Measurements from ENCODE around the gene CRABP1. TPM values are rescaled to one million over a fixed set of nuclear protein-coding genes. Genes with fewer than 3 reads are reported as not detected.
"Not testable (repeated sequence)": the region's sequence is repeated elsewhere in the genome, so short reads cannot be mapped to it uniquely, and the experiment has no call there.

Gene CRABP1
- total RNA-seq, 1 donor from 2014 or later = not detected

DNA sequence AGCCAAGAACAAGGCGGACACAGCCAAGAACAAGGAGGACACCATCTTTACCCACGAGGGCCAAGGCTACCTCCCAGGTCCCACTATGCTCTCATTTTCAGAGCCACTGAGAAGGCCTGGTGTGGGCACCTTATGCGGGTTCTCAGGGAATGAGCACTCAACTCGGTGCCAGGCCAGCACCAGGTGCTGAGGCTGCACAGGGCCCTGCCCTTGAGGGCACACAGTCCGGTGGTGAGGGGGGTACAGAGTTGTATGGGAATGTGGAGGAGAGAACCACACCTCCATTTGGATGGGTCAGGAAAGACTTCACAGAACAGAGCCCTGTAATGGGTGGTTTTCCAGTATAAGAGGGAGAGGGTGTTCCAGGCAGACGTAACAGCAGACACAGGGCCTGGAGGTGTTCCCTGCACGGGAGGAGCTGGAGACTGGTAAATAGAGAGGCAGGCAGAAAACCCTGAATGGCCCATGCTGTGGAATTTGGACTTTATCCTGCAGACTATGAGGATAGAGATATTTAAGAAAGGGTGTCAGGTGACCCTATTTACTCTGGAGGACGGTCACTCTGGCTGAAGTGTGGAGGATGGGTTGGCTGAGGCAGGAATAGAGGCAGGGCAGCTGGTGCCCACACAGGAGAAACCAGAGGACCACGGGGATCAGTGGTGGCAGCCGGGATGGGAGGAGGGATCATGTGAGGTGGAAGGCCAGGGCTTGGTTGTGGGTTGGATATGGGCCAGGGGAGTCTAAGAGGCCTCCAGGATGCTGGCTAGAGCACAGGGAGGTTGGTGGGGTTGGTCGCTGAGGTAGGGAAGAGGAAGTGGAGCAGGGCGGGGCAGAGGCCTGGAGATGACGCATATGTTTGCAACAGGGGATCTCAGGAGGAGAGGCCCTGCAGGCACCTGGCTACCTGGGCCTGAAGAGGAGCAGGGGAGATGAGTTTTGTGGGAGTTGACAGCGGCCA lies 34.6 kb downstream of the CRABP1 start:
- ATAC-seq = peak; percentile 97

DNA sequence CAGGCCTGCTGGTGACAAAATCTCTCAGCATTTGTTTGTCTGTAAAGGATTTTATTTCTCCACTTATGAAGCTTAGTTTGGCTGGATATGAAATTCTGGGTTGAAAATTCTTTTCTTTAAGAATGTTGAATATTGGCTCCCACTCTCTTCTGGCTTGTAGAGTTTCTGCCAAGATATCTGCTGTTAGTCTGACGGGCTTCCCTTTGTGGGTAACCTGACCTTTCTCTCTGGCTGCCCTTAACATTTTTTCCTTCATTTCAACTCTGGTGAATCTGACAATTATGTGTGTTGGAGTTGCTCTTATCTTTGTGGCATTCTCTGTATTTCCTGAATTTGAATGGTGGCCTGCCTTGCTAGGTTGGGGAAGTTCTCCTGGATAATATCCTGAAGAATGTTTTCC lies 40.0 kb downstream of the CRABP1 start:
- ATAC-seq = not testable (repeated sequence)

DNA sequence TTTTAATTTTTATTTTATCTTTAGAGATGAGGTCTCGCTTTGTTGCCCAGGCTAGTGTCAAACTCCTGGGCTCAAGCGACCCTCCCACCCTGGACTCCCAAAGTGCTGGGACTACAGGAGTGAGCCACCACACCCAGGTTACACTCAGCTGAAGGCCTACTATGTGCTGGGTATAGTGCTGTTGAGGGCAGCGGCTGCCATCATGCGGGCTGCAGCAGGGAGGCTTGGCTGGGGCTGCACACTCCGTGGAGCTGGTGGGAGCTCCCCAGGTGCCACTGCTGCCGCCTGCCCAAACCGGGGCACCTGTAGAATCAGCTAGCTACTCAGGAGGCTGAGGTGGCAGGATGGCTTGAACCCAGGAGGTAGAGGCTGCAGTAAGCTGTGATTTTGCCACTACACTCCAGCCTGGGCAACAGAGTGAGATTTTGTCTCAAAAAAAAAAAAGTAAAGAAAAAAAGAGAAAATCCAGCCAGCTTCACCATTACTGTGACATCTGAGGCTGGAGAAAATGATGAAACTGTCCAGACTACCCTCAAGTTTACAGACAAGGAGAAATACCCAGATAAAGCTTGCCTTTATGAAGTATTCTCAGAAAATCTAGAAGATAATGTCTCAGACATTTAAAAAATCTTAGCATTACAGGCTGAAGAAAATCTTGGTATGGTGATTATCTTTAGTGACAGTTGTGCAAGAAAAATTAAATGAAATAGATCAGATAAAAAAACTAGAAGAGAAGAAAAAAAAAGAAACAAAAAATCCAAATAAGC lies 42.1 kb downstream of the CRABP1 start:
- no peak for ATAC-seq

DNA sequence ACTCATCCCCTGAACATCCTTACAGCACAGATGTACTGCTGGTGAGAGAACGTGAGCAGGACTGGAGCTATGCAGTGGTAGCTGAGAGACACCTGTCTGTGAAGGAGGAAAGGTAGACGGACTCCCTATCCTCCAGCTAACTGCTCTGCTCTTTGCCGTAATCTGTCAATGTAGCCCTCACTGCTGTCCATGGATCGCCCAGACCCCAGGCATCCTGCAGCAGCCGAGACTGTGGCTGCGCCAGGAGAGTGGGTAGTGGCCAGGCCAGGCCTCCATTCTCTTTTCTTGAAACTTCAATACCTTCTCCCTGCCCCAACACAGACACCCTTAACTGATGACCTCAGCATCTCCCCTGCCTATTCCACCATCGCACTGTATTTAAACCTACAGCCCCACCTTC lies 44.5 kb downstream of the CRABP1 start:
- ATAC-seq = no peak

DNA sequence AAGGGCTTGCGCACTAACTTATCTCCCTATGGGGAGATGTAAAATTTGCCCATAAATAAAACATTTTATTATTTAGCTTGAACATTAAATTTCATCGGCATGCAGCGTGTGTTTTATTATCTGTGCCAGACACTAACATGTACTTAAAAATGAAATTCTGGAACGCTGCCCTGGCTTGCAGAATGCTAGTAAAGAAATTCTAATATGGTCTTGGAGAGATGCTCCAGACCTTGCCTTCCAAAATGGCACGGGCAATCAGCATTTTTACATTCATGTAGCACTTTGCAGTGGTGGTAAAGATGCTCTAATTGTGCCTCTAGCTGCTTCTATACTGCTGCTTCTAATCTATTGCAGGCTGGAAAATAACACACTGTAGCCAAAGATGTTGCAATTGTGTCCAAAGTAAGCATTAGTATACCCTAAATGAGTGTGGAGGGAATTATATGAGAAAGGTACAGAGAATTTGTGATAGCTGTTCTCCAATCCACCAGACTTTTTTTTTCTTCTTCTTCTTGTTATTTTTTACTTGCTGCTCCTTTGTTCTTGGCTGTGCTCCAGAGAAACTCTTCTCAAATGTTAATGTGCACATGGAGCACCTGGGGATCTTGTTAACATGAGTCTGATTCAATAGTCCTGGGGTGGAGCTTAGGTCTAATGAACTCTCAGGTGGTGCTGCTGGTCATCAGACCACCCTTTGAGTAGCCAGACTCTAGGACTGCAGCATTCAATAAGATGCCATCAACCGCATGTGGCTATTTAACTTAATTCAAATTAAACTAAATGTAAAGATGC lies 47.3 kb downstream of the CRABP1 start:
- ATAC-seq = no peak

DNA sequence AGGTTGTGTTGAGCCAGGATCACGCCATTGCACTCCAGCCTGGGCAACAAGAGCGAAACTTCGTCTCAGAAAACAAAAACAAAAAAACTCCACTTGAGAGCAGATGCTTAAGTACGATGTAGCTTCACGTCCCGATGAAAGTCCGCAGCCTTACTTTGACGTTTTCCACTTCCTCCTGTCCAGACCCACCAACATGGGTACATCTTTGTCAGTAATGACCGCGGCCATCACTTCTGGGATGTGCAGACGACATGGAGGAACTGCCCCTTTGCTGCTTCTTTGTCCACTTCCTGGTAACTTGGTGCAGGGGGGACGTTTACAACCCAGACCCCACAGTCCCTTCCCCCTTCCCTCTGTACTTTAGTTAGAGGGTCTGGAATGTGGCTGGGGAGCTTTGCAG lies 48.7 kb downstream of the CRABP1 start:
- no peak for ATAC-seq

DNA sequence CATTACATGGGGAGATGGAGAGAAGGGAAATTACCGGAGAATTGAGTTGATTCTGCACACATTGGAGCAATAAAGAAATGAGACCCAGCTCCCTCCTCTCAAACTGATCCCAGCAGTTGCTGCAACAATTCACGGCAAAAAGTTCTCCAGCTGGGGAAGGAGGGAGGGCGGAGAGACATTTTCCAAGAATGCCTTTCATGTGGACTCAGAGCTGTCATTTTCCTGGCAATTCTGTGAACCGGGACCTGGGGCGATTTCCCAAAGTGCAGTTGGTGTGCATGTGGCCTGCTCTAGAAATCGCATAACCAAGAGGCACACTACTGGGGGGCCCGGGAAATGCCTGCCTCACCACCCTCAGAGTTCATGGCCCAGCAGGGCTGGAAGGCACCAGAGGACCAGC lies 49.2 kb downstream of the CRABP1 start:
- no peak for ATAC-seq

DNA sequence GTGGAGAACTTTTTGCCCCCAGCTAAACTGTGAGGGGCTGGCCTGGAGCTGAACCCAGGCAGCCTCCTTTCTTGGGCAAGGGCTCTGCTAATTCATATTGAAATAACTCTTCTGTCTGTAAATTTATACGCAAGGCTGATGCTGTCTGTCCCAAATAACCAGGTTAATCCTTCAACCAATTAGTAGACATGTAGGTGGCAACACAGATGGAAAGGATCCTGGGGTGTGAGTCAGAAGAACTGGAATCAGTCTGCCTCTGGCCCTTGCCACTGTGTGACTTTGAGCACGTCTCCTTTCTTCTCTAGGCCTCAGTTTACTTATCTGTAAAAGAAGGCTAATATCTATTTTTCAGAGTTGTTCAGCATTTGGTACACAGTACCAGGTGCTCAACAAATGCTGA lies 49.6 kb downstream of the CRABP1 start:
- ATAC-seq = no peak

DNA sequence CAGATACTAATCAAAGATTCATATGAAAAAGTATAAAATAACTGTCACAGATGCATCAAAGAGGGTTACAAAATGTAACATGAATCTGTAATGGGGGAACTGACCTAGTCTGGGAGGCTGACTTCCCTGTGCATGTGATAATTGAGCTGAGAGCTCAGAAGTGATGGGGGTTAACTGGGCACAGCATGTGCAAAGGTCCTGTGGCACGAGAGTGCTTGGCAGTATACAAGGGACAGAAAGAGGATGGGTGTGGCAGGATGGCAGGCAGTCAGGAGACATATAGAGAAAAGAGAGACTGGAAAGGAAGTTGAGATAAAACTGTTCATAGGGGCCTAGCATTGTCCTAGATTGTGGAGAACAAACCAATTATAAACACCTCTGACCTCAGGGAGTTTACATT lies 50.1 kb downstream of the CRABP1 start:
- ATAC-seq = no peak

DNA sequence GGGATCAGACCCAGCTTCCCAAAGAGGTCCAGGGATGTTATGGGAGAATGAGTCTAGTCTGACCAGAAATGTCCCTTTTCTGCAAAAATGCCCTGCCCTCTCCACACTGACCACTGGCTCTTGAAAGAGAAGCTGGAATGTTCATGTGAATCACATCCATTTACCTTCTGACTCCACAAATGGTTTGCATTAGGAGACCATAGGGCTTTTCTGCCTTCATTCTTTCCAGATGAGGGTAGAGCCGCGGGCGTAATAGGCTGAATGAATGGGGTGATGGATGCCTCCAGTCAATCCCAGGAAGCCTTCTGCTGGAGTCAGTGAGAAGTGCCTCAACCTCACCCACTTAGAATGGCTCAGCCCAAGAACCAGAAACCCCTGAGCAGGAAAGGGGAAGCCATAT lies 50.7 kb downstream of the CRABP1 start:
- no peak for ATAC-seq

DNA sequence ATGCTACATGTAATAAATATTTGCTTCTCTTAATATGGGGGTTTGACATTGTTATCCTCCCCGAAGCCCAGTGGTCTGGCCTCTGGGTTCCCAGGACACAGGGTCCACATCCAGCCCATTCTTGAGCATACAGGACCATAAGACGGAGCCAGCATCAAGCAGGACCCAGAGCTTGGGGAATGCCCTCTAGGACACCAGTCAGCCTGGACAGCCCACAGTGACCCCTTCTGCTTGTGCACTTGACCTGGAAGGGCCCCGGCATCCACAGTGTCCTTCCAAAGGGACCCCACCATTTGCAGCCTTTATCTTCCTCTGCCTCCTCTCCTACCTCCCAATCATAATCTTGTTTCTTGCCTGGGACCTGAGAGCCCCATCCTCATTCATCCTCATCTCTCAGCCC lies 51.6 kb downstream of the CRABP1 start:
- ATAC-seq = no peak

DNA sequence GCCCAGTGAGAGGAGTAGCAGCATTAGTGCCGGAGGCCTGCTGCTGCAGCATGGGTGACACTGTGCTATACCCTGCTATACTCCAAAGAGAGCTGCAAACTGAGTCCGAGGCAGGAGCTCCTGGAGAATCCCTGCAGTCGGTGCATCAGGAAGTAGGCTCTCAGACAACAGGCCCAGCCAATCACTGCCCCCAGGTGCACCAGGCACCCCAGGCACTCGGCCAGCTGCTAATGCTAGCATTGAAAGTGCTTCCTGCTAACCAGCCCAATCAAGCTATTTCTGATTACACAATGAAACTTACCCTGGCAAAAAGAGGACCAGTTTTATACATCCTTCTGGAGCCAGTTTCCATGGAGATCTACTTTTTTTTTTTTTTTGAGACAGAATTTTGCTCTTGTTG lies 52.3 kb downstream of the CRABP1 start:
- ATAC-seq = peak; percentile 86

DNA sequence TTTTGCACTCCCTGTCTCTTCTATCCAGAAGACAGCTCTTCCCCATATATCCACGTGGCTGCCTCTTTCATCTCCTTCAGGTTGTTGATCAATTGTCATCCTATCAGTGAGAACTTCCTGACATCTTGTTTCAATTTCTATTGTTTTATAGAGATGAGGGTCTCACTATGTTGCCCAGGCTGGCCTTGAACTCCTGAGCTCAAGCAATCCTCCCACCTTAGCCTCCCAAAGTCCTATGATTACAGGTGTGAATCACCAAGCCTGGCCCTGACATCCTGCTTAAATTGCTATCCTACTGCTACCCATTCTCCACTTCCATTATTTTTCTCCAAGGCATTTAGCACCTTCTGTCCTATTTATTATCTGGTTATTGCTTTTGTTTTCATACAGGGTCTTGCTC lies 53.0 kb downstream of the CRABP1 start:
- no peak for ATAC-seq

DNA sequence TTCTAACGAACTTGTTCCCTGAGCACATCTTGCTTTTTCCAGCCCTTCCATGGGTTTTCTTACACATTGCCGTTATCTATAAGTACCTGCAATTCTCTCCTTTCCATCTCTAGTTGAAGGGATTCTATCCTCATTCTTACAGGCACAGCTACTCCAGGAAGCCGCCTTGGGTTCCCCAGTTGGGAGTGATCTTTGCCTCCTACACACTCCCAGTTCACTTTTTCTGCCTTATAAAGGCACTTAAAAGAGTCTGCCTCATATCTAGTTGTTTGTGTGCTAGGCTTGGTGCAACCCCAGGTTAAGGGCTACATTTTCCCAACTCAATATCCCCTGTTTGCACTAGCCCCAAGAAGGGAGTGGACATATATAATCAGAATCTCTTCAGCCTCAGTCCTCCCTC lies 53.9 kb downstream of the CRABP1 start:
- ATAC-seq = no peak

DNA sequence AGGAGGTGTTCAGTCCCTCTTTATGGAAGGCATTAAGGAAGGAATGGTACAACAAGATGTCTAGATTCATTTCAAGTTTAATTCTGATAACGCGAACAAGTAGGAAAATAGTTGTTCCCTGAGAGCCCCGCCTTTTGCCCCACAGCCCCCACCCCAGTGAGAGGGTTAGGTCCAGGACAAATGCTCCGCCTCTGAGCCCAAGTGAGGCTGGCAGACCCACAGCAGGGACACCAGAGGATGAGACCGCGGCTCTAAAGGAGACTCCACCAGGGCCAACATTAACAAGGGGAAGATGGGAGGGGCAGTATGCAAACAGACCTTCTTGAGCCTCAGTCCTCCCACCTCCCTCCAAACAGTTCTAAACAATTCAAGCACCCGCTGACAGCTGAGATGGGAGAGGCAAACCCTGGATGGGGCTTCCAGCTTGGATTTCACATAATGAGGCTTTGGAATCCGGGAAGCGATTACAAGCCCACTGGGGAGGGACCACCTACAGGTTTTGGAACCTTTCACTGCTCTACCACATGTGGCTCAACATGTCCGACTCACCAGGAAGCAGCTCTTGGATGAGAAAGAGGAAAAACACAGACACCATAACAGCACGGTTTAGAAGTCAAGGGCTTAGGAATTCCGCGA lies 54.9 kb downstream of the CRABP1 start:
- no peak for ATAC-seq

DNA sequence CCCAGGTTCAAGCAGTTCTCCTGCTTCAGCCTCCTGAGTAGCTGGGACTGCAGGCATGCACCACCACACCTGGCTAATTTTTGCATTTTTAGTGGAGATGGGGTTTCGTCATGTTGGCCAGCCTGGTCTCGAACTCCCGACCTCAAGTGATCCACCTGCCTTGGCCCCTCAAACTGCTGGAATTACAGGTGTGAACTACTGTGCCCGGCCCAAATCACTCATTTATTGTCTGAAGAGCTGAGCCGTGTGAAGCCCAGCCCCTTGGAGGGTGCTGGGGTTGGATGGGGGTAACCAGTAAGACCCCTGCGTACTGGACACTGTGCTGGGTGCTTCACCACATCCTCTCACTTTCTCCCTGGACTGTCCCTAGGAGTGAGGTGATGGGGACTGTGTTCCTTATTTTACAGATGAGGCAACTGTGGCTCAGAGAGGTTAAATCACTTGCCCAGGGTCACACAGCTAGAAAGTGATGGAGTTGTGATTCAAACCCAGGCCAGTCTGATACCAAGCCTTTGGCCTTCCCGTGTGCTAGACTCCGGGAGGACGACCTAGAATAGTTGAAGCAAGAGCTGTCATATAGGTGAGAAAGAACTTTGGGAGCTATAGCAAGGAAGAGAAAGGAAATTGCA lies 56.1 kb downstream of the CRABP1 start:
- ATAC-seq = peak; percentile 6

DNA sequence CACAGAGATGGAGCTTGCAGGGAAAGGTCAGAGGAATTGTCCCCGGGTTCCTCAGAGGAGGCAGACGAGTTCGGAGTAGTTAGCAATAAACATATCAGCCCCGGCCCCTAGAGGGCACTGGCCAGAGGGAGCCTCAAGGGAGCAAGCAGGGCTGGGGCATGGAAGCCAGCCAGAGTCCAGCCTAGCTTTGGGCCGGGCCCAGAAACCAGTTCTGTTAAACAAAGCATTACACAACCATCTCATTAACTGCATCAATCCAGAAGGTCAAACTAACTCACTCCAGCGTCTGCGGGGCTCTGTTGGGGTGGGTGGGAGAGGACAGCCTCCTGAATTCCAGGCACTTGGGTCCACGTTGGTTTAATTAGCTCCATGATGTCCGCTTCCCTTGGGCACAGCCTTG lies 56.8 kb downstream of the CRABP1 start:
- peak; percentile 63 for ATAC-seq

DNA sequence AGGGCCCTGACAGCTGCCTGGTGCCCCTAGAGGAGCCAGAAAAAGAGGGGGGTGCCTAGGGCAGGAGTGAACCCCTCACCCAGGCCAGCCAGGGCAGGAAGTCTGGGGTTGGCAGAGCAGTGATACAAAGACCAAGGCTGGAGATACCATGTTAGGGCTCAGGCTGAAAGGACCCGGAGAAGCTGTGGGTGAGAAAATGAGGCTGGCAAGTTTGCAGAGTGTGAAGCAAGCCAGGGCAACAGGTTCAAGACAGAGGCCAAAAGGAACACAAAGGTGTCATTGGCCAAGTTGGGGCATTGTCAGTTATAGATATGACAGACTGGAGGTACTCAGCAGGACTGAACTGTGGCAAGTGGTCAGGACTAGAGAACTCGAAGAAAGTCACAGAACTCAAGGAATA lies 57.2 kb downstream of the CRABP1 start:
- peak; percentile 11 for ATAC-seq
